SK-N-SH treated with all-trans-retinoic acid at 6 μM for 48 hours (cell line): ENCODE data around the gene WDSUB1.

Experiments used
- ATAC-seq: fragments of 200-7000 bp; cut with Tn5 transposase; 3 replicates; pipeline ENCODE4 v1.9.1; 2020; ENCODE audit warnings: mild to moderate bottlenecking, moderate library complexity
- ARNTL ChIP-seq: fragments of 450-650 bp; formaldehyde crosslinking; IDR thresholded peaks from 2 replicates; pipeline ENCODE4 v1.5.0; 2020; ENCODE audit warnings: low read depth, mild to moderate bottlenecking, moderate library complexity, borderline replicate concordance
- BACH2 ChIP-seq: fragments of 250-450 bp; sonication (Bioruptor Pico); IDR thresholded peaks from 2 replicates; pipeline ENCODE4 v1.9.0; 2021; ENCODE audit warnings: mild to moderate bottlenecking, borderline replicate concordance
- ESRRG ChIP-seq: fragments of 250-450 bp; sonication (Bioruptor Pico); IDR thresholded peaks from 2 replicates; pipeline ENCODE4 v1.6.1; 2021; ENCODE audit warnings: mild to moderate bottlenecking
- ISL1 ChIP-seq: fragments of 250-450 bp; sonication (Bioruptor Pico); IDR thresholded peaks from 2 replicates; pipeline ENCODE4 v2.1.2; 2022; ENCODE audit warnings: mild to moderate bottlenecking, moderate library complexity
- OSR1 ChIP-seq: fragments of 250-450 bp; sonication (Bioruptor Pico); IDR thresholded peaks from 2 replicates; pipeline ENCODE4 v1.8.0; 2022; ENCODE audit warnings: moderate library complexity, mild to moderate bottlenecking, inconsistent platforms
- POU6F1 ChIP-seq: fragments of 250-450 bp; sonication (Bioruptor Pico); IDR thresholded peaks from 2 replicates; pipeline ENCODE4 v1.8.0; 2021; ENCODE audit warnings: low read depth, mild to moderate bottlenecking, moderate library complexity, borderline replicate concordance
- PPARA ChIP-seq: fragments of 250-450 bp; sonication (Bioruptor Pico); IDR thresholded peaks from 2 replicates; pipeline ENCODE4 v1.5.0; 2020; ENCODE audit warnings: mild to moderate bottlenecking, borderline replicate concordance
- RARB ChIP-seq: fragments of 250-450 bp; sonication (Bioruptor Pico); IDR thresholded peaks from 2 replicates; pipeline ENCODE4 v1.8.0; 2021; ENCODE audit warnings: mild to moderate bottlenecking, moderate library complexity
- SNAI2 ChIP-seq: fragments of 250-450 bp; sonication (Bioruptor Pico); IDR thresholded peaks from 2 replicates; pipeline ENCODE4 v1.5.0; 2020; ENCODE audit warnings: mild to moderate bottlenecking, moderate library complexity
- TCF4 ChIP-seq: fragments of 250-450 bp; sonication (Bioruptor Pico); IDR thresholded peaks from 2 replicates; pipeline ENCODE4 v1.8.0; 2021; ENCODE audit warnings: mild to moderate bottlenecking, moderate library complexity, borderline replicate concordance
- TOX ChIP-seq: fragments of 250-450 bp; sonication (Bioruptor Pico); IDR thresholded peaks from 2 replicates; pipeline ENCODE4 v1.8.0; 2021; ENCODE audit warnings: mild to moderate bottlenecking, moderate library complexity, borderline replicate concordance
- TSHZ2 ChIP-seq: fragments of 250-450 bp; sonication (Bioruptor Pico); IDR thresholded peaks from 2 replicates; pipeline ENCODE4 v1.5.0; 2020; ENCODE audit warnings: mild to moderate bottlenecking, moderate library complexity
- ZC3H10 ChIP-seq: fragments of 250-450 bp; sonication (Bioruptor Pico); IDR thresholded peaks from 2 replicates; pipeline ENCODE4 v1.5.1; 2021; ENCODE audit warnings: mild to moderate bottlenecking, moderate library complexity
- ZFP3 ChIP-seq: fragments of 250-450 bp; sonication (Bioruptor Pico); IDR thresholded peaks from 2 replicates; pipeline ENCODE4 v1.5.0; 2020; ENCODE audit warnings: mild to moderate bottlenecking, moderate library complexity
- ZFP30 ChIP-seq: fragments of 450-650 bp; formaldehyde crosslinking; IDR thresholded peaks from 2 replicates; pipeline ENCODE4 v1.5.0; 2022; ENCODE audit warnings: mild to moderate bottlenecking, moderate library complexity
- ZNF565 ChIP-seq: fragments of 450-650 bp; formaldehyde crosslinking; conservative IDR thresholded peaks from 2 replicates; pipeline ENCODE4 v1.5.0; 2020; ENCODE audit warnings: low read depth, mild to moderate bottlenecking, moderate library complexity
- ZNF70 ChIP-seq: fragments of 450-650 bp; formaldehyde crosslinking; IDR thresholded peaks from 2 replicates; pipeline ENCODE4 v1.5.0; 2020; ENCODE audit warnings: mild to moderate bottlenecking, moderate library complexity
- ZNF8 ChIP-seq: fragments of 450-650 bp; formaldehyde crosslinking; IDR thresholded peaks from 2 replicates; pipeline ENCODE4 v1.5.0; 2020; ENCODE audit warnings: mild to moderate bottlenecking, moderate library complexity
- TF ChIP-seq, protein P1 (sequence below): fragments of 250-450 bp; sonication (Bioruptor Pico); IDR thresholded peaks from 2 replicates; pipeline ENCODE4 v1.8.0; 2020; ENCODE audit warnings: mild to moderate bottlenecking, moderate library complexity, borderline replicate concordance
- TF ChIP-seq, protein P2 (sequence below): fragments of 250-450 bp; sonication (Bioruptor Pico); IDR thresholded peaks from 2 replicates; pipeline ENCODE4 v1.5.1; 2021; ENCODE audit warnings: mild to moderate bottlenecking, moderate library complexity

WDSUB1 gene

DNA sequence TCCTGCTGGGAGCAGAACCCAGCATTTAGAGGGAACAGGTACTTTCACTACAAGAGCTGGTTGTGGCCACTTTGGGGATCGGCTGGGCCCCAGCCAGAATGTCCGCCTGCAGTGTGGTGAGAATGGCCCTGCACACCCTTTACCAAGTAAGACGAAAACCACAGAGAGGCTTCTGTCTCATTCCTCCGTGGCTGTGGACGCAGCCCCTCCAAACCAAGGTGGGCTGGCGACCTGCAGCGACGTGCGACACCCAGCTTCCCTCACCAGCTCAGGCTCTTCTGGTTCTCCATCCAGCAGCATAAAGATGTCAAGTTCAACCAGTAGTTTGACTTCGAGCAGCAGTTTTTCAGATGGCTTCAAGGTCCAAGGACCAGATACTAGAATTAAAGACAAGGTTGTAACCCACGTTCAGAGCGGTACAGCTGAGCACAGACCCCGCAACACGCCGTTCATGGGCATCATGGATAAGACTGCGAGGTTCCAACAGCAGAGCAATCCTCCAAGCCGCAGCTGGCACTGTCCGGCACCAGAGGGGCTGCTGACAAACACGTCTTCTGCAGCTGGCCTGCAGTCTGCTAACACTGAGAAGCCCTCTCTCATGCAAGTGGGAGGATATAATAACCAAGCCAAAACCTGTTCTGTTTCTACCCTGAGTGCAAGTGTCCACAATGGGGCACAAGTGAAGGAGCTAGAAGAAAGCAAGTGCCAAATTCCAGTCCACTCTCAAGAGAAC lies 56.2 kb downstream of the WDSUB1 start:
- TF ChIP-seq ZC3H10 (CRISPR knock-in tag) (no peak), TCF4 (CRISPR knock-in tag) (no peak), ZNF70 (CRISPR knock-in tag) (no peak), TSHZ2 (CRISPR knock-in tag) (no peak), ZFP30 (CRISPR knock-in tag) (no peak)
- TF ChIP-seq, all 23 proteins: peak for 0
- ATAC-seq = no peak

- TF ChIP-seq TCF4 (CRISPR knock-in tag) (no peak), PPARA (CRISPR knock-in tag) (no peak), TSHZ2 (CRISPR knock-in tag) (no peak), SNAI2 (CRISPR knock-in tag) (no peak), ZFP3 (no peak), ISL1 (CRISPR knock-in tag) (no peak)
- TF ChIP-seq, protein P1, sequence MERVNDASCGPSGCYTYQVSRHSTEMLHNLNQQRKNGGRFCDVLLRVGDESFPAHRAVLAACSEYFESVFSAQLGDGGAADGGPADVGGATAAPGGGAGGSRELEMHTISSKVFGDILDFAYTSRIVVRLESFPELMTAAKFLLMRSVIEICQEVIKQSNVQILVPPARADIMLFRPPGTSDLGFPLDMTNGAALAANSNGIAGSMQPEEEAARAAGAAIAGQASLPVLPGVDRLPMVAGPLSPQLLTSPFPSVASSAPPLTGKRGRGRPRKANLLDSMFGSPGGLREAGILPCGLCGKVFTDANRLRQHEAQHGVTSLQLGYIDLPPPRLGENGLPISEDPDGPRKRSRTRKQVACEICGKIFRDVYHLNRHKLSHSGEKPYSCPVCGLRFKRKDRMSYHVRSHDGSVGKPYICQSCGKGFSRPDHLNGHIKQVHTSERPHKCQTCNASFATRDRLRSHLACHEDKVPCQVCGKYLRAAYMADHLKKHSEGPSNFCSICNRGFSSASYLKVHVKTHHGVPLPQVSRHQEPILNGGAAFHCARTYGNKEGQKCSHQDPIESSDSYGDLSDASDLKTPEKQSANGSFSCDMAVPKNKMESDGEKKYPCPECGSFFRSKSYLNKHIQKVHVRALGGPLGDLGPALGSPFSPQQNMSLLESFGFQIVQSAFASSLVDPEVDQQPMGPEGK (CRISPR knock-in tag) = no peak
- TF ChIP-seq, all 23 proteins: peak for 0
- no peak for ATAC-seq
These were observed 56.9 kb downstream of the WDSUB1 start for GRCh38 chr2:159229476-159230144.

- no peak for ATAC-seq
- TF ChIP-seq ZNF70 (CRISPR knock-in tag) = no peak
- no peak for TF ChIP-seq ZFP3
- no peak for TF ChIP-seq OSR1 (CRISPR knock-in tag)
- no peak for TF ChIP-seq BACH2 (CRISPR knock-in tag)
- no peak for TF ChIP-seq ARNTL (CRISPR knock-in tag)
- TF ChIP-seq ESRRG (CRISPR knock-in tag) = no peak
- TF ChIP-seq TSHZ2 (CRISPR knock-in tag) = no peak
- TF ChIP-seq TOX (CRISPR knock-in tag) = no peak
- TF ChIP-seq ZC3H10 (CRISPR knock-in tag) = no peak
- TF ChIP-seq RARB (CRISPR knock-in tag) = no peak
- no peak for TF ChIP-seq ISL1 (CRISPR knock-in tag)
- no peak for TF ChIP-seq TCF4 (CRISPR knock-in tag)
- TF ChIP-seq, protein P2, sequence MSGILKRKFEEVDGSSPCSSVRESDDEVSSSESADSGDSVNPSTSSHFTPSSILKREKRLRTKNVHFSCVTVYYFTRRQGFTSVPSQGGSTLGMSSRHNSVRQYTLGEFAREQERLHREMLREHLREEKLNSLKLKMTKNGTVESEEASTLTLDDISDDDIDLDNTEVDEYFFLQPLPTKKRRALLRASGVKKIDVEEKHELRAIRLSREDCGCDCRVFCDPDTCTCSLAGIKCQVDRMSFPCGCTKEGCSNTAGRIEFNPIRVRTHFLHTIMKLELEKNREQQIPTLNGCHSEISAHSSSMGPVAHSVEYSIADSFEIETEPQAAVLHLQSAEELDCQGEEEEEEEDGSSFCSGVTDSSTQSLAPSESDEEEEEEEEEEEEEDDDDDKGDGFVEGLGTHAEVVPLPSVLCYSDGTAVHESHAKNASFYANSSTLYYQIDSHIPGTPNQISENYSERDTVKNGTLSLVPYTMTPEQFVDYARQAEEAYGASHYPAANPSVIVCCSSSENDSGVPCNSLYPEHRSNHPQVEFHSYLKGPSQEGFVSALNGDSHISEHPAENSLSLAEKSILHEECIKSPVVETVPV (CRISPR knock-in tag) = no peak
- no peak for TF ChIP-seq PPARA (CRISPR knock-in tag)
- TF ChIP-seq ZNF565 (CRISPR knock-in tag) = no peak
- no peak for TF ChIP-seq ZNF8 (CRISPR knock-in tag)
- TF ChIP-seq POU6F1 = no peak
These were observed 58.4 kb downstream of the WDSUB1 start for GRCh38 chr2:159228081-159228581.
